ENCODE data around the gene KRT15.

DNA sequence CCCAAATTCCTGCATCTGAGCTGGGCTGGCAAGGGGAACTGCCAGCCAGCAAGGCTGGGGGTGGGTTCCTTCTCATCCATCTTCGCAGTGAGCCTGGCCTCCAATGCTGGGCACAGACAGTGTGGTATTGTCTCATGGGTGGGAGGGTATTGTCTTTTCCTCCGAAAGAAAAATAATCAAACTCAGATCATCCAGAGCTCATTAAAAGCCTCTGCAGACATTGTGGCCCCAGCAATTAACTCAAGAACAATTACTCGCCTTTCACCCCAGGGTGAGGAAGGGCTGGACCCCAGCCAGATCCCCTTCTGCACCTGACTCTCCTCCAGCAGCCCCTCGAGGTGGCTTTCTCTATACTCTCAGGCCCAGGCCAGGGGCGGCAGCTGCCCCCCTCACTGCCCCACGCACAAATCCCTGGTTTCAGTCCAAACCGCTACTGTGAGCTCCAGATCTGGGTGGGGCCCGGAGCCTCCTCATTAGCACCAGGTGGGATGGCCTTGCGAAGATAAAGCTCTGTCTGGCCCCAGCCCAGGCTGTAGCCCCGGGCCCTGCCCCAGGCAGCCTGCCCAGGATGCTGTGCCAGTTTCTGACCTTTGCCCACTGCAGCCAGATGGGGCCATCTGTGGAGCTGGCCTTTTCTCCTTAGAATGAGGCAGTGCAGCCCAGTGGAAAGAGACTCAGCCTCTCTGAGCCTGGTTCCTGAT is 2.3 kb upstream of the KRT15 start:
- TF ChIP-seq, protein P1, sequence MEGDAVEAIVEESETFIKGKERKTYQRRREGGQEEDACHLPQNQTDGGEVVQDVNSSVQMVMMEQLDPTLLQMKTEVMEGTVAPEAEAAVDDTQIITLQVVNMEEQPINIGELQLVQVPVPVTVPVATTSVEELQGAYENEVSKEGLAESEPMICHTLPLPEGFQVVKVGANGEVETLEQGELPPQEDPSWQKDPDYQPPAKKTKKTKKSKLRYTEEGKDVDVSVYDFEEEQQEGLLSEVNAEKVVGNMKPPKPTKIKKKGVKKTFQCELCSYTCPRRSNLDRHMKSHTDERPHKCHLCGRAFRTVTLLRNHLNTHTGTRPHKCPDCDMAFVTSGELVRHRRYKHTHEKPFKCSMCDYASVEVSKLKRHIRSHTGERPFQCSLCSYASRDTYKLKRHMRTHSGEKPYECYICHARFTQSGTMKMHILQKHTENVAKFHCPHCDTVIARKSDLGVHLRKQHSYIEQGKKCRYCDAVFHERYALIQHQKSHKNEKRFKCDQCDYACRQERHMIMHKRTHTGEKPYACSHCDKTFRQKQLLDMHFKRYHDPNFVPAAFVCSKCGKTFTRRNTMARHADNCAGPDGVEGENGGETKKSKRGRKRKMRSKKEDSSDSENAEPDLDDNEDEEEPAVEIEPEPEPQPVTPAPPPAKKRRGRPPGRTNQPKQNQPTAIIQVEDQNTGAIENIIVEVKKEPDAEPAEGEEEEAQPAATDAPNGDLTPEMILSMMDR (optimal IDR thresholded peaks at IDR 0.05 in 1 of 3, IDR thresholded peaks at IDR 0.05 in 1 of 3, conservative IDR thresholded peaks at IDR 0.05 in 1 of 3; ENCODE audit: extremely low read depth in 1 of 3, insufficient read depth in 2 of 3, low read length in 3 of 3): no peak
- no peak for TF ChIP-seq EZH2 (IDR thresholded peaks at IDR 0.05; ENCODE audit: low read length)
